NB4 (cell line): Measurements from ENCODE around the gene CHST11.

Experiments
- DNase-seq: peaks from one replicate; pipeline ENCODE4 v3.0.0; 2010; ENCODE audit warnings: low read depth
- H3K4me3 ChIP-seq: one replicate; pipeline ENCODE4 v1.5.1; 2011; ENCODE audit warnings: mild to moderate bottlenecking, low read depth, low read length, moderate library complexity
- MYC ChIP-seq: IDR thresholded peaks from 2 replicates; pipeline ENCODE4 v1.6.1; 2011; ENCODE audit warnings: low read depth, low read length
- POLR2A ChIP-seq: IDR thresholded peaks from 2 replicates; pipeline ENCODE4 v1.6.1; 2011; ENCODE audit warnings: mild to moderate bottlenecking; ENCODE audit not compliant: insufficient read length; ENCODE audit errors: extremely low read depth
- TF ChIP-seq, protein P1 (sequence below): IDR thresholded peaks from one replicate; pipeline ENCODE4 v1.5.1; 2012; ENCODE audit warnings: low read depth, low read length
- TF ChIP-seq, protein P2 (sequence below): IDR thresholded peaks from 2 replicates; pipeline ENCODE4 v1.6.1; 2011; ENCODE audit warnings: low read depth, low read length

The CHST11 gene

DNA sequence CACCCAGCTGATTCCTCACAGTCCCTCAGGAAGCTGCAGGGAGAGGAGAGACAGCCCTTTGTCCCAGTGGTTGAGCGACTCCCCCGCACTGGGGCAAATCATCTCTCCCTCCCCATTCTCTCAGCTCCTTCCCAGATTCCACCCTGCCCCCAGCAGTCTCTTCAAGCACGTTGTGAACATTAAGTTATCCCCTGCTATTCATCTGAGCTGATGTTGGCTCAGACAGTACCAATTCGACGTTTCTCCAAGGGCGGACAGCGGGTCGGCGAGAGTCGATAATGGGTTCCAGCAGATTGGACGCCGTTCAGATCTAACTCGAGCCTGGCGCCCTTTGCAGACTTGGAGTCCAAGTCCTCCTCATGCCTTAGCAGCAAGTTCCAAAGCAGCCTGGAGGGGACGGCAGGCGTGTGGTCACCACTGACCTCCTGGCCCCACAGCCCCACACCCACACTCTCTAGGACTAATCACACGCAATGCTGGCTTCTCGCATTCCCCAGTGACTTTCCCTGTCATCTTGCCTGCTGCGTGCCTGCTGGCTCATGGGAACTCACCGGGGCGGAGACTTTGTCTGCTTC, 245.9 kb downstream of the CHST11 start:
- DNase-seq: no peak
- TF ChIP-seq, protein P1, sequence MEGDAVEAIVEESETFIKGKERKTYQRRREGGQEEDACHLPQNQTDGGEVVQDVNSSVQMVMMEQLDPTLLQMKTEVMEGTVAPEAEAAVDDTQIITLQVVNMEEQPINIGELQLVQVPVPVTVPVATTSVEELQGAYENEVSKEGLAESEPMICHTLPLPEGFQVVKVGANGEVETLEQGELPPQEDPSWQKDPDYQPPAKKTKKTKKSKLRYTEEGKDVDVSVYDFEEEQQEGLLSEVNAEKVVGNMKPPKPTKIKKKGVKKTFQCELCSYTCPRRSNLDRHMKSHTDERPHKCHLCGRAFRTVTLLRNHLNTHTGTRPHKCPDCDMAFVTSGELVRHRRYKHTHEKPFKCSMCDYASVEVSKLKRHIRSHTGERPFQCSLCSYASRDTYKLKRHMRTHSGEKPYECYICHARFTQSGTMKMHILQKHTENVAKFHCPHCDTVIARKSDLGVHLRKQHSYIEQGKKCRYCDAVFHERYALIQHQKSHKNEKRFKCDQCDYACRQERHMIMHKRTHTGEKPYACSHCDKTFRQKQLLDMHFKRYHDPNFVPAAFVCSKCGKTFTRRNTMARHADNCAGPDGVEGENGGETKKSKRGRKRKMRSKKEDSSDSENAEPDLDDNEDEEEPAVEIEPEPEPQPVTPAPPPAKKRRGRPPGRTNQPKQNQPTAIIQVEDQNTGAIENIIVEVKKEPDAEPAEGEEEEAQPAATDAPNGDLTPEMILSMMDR: no peak
- no peak for TF ChIP-seq POLR2A
- no peak for TF ChIP-seq MYC
- H3K4me3 ChIP-seq: no peak overlapping the region

DNA sequence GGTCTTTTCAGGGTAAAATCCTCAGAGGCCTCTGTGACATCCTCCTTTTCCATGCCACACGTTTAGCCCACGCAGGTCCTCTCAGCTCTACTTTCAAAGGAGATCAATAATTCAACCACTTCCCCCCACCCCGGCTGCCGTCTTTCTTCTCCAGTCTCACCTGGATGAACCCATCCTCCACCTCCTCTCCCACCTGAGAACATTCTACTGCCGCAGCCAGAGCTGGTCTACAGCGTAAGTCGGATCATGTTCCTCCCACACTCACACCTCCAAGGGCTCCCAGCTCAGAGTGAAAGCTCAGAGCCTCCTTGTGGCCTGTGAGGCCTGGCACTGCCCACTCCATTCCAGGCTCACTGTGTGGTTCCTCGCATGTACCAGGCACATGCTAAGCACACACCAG, 246.6 kb downstream of the CHST11 start:
- TF ChIP-seq, protein P1: no peak
- TF ChIP-seq POLR2A (no peak), MYC (no peak)
- TF ChIP-seq, protein P2, sequence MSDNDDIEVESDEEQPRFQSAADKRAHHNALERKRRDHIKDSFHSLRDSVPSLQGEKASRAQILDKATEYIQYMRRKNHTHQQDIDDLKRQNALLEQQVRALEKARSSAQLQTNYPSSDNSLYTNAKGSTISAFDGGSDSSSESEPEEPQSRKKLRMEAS: no peak
- H3K4me3 ChIP-seq: no peak overlapping the region
- DNase-seq: no peak

DNA sequence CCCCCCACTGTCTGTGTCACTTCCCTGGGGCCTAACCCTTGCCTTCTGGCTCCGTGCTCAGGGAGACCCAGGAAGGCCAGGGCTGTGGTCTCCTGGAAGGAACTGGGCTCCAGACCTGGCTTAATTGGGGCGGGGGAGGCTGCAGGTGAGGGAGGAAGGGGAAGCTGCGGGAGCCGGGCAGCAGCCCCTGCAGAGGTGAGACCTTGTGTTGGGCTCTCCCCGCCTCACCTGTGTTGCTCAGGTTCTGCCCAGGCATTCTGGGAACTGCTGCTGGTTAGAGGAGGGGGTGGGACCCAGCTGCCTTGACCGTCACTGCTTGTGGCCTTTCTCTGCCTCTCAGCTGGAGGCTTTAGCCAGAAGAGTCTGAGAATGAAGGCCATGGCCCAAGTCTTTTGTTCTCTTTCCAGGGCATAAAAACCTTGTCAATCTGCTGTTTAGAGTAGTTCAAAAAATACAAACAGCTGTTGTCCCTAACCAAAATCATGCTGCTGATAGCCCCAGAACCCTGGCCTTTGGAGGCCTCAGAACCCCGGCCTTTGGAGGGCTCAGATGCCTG, 247.6 kb downstream of the CHST11 start:
- TF ChIP-seq, protein P2: no peak
- no peak for TF ChIP-seq MYC
- TF ChIP-seq POLR2A: no peak
- TF ChIP-seq, protein P1: no peak
- DNase-seq: no peak
- H3K4me3 ChIP-seq: no peak overlapping the region

DNA sequence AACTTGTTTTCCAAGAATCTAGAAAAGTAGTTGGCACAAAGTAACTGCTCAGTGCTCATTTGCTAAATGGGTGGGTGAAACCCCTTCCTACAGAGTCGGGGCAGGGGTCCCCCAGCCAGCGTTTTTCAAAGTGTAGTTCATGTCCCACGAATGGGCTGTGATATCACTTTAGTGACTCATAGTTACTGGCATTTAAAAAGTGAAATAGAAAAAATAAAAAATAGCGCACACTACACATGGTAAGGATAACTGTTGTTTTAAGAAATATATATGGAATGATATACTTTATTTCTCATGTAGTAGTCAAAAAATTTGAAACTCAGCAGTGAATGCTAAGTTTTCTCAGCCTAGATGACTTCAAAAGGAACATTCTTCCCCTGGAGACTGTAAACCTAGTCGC, 250.4 kb downstream of the CHST11 start:
- no peak for DNase-seq
- TF ChIP-seq, protein P1: no peak
- no peak for TF ChIP-seq POLR2A
- no peak for TF ChIP-seq MYC
- TF ChIP-seq, protein P2: no peak
- no peak overlapping the region for H3K4me3 ChIP-seq

DNA sequence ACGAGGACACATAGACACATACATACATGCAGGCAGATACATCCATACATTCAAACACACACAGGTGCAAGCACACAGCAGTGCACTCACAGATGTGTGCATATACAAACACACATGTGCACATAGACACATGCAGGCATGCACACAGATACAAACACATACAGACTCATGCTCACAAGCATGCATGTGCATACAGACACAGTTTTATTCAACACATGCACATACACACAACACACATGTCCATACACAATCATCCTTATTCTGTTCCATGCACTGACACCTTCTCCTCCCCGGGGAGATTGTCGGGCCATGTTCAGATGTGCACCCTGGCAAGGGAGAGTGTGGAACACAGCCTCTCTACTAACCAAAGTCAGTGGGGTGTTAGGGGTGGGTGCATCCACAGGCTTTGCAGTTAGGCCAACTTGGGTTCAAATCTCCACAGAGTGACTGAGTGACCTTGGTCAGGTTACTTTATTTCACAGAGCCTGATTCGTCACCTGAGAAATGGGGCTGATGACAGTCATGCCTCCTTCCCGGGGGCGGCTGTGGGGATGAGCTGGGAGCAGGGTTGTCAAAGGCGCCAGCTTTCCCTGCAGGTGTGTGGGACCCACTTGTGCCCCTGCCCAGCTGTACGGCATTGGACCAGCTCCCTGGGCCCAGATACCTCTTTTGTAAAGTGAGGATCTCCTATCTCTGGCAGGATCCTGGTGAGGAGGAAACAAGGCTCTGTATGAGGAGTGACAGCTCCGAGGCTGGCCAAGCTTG, 251.2 kb downstream of the CHST11 start:
- DNase-seq: no peak
- TF ChIP-seq, protein P1: no peak
- TF ChIP-seq POLR2A (no peak), MYC (no peak)
- TF ChIP-seq, protein P2: peak; percentile 17; the same call in 1 of the 2 replicates
- H3K4me3 ChIP-seq: no peak overlapping the region
